GM21576 (cell line): ENCODE data around the gene OR5L2.
"Not testable (repeated sequence)": the region's sequence is repeated elsewhere in the genome, so short reads cannot be mapped to it uniquely, and the experiment has no call there.

ENCODE experiments used
- ATAC-seq: cut with Tn5 transposase; IDR thresholded peaks from one replicate; pipeline ENCODE4 v1.9.1; 2021; ENCODE audit warnings: mild to moderate bottlenecking, moderate library complexity; ENCODE audit not compliant: unreplicated experiment

Gene OR5L2

DNA sequence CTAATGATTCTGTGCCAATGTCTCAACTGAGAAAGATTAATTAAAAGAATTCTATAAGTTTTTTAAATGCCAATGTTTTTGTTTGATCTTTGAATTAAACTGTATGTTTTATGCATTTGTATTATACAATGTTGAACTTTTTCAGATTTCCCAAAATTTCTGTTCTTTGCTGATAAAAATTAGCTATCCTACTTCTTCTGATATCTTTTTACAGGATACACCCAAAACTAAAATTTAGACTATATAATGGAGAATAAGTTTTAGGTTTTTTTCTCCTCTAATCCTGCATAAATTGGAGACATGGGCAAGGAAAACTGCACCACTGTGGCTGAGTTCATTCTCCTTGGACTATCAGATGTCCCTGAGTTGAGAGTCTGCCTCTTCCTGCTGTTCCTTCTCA is at the start of gene OR5L2:
TSS of gene OR5L2 (plus strand) at position 301 of the 400 bp plus-strand sequence. CDS start at position 301, 0 bp downstream.
- ATAC-seq = no peak

- ATAC-seq = no peak
Observed at GRCh38 chr11:55791606-55792005, 35.4 kb upstream of the OR5L2 start.

DNA sequence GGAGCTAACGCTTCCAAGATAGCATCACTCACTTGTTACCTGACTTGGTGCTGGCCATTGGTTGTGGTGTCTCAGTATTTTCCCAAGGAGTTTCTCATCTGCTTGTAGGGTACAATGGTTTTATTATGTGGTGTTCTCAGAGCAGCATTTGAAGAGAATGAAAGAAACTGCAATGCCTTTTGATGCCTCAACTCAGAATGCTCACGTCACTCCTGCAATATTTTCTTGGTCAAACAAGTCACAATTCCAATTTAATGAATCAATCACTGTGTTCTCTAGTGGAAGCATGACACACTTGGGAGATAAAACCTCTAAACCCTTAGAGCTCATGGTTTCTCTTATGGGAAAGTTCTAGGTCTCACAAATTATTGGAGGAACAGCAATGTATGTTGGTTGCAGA is 33.7 kb upstream of the OR5L2 start:
- no peak for ATAC-seq

DNA sequence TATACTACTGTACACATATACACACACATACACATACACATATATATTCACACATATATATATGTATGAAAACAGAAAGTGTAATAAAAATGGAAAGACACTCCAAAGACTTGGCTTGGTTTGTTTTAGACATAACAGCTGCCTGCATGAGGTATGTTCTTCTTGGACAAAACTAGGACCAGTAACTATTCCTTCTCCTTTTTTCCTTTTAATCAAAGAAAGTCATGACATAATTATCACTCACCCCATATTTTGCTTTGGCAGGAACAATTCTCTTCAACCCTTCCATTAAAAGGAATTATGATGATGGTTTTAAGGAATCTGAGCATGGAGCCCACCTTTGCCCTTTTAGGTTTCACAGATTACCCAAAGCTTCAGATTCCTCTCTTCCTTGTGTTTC is 31.8 kb upstream of the OR5L2 start, which contains the start of gene OR5D14:
TSS of gene OR5D14 (plus strand) at position 301 of the 400 bp plus-strand sequence. CDS start at position 301, 0 bp downstream.
- ATAC-seq = no peak

- no peak for ATAC-seq
Observed at GRCh38 chr11:55806248-55806647, 20.8 kb upstream of the OR5L2 start.

DNA sequence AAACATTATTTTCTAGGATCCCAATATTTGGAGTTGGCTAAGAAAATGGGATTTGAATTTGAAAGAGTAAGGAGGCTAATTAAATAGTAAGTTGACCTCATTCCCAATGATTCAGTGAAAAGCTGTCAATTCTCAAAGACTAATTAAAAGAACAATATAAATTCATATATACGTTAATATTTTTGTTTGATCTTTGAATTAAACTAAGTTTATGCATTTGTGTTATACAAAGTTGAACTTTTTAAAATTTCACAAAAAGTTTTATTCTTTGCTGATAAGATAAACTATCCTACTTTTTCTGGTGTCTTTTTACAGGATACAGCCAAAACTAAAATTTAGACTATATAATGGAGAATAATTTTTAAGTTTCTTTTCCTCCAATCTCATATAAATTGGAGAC is 16.0 kb upstream of the OR5L2 start, which contains the start of gene OR5L1:
TSS of gene OR5L1 (plus strand) at position 301 of the 400 bp plus-strand sequence. CDS start 100 bp downstream, outside the sequence.
- no peak for ATAC-seq

DNA sequence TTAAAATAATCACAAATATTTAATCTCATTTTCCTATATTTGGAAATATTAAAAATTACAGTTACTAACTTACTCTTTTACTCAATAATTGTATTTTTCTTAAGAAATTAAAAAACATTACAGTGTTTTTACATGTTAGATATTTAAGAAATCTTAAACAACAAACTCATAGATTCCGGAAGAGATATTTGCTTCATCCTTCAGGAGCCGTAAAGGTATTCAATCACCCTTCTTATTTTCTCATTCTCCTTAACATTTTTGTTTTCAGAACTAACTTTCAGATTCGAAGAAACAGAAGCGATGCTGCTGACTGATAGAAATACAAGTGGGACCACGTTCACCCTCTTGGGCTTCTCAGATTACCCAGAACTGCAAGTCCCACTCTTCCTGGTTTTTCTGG is 7.7 kb upstream of the OR5L2 start, which contains the start of gene OR5D18:
TSS of gene OR5D18 (plus strand) at position 301 of the 400 bp plus-strand sequence. CDS start at position 301, 0 bp downstream.
- ATAC-seq = no peak

DNA sequence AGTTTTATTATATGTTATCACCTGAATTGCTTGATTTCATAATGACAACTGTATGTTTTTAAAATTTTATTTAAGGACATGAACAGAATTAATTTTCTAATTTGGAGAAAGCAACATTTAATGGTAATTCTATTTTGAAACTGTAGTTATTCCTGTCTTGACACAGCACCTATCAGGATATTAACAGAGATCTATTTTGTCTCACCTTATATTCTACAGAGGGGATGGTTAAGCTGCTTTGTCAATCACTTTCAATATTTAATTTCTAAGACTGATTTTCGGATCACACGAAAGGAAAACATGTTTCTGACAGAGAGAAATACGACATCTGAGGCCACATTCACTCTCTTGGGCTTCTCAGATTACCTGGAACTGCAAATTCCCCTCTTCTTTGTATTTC is 11.4 kb downstream of the OR5L2 start, which contains the start of gene OR5D16:
TSS of gene OR5D16 (plus strand) at position 301 of the 400 bp plus-strand sequence. CDS start at position 301, 0 bp downstream.
- ATAC-seq = no peak

DNA sequence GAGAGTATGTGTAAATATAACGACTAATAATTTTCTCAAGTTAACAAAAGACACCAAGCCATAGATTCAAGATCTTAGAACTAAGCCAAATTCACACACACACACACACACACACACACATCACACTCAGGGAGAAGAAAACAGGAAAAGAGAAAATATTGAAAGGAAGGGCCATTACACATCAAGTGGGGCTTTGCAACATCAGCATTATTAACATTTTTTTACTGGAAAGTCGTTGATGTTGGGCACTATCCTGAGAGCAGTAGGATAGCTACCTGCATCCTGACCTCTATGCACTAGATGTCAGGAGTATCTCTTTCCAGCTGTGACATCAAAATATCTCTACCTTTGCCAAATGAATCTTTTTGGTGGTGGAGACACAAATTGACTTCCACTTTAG is 20.4 kb downstream of the OR5L2 start:
- no peak for ATAC-seq

GRCh38 chr11:55849037-55849436 is 22.0 kb downstream of the OR5L2 start:
- ATAC-seq = no peak

DNA sequence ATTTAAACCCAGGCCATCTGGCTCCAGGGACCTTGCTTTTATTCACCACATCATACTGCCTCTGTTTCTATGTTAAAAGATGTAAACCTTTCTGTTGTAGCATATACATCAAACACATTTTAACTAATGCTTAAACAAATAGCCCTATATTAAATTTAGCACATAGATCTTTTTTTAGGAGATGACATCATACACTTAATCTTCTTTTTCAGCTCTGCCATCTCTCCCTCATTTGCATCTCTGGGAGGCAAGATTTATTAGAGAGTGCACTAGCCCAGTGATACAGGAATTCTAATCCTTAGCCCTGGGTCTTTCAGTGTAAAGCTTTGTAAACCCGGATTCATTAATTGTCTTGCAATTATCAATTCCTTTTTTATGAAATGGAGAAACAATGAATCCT is 25.1 kb downstream of the OR5L2 start:
- no peak for ATAC-seq

DNA sequence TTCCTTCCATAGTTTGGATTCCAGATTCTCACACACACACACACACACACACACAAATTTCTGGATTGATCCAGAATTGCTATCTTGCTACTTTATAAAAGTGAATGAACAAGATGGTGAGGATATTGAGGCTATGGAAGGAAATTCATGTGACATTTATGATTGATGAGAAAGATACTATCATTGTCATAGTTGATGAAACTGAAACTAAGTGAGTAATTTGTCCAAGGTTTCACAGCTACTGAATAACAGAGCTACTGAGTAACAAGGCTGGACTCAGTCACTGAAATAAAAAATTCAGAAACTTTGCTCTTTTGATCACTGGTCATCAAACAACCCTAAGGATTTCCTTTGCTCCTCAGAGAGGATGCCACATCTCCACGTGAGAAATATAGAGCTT is 27.7 kb downstream of the OR5L2 start:
- no peak for ATAC-seq

DNA sequence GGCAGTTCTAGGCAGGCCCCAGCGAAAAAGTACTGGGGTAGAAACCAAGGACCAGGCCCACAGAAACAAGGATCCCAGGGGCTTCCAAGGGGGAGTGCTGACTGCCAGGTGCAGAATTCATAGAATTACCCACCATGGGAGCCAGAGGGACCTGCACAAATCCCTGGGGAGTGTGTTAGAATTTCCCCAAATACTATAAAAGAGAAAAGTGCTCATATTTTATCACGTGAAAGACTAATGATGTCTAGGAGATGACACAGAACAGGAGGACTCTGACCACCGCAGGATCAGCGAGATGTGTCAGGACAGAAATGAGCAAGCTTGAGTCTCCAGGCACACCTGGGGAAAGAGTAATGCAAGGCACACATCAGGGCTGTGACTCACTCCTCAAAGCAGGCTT is 40.3 kb downstream of the OR5L2 start:
- ATAC-seq = not testable (repeated sequence)

- ATAC-seq = not testable (repeated sequence)
Observed at GRCh38 chr11:55872731-55873130, 45.7 kb downstream of the OR5L2 start.

GRCh38 chr11:55873146-55873545 is 46.1 kb downstream of the OR5L2 start:
- not testable (repeated sequence) for ATAC-seq
